ENCODE measurements around the gene PRCP. TPM values are rescaled to one million over a fixed set of nuclear protein-coding genes. Genes with fewer than 3 reads are reported as not detected.

The PRCP gene
- total RNA-seq, 2 experiments from 2014 or later: 21.8 to 29.9 TPM

DNA sequence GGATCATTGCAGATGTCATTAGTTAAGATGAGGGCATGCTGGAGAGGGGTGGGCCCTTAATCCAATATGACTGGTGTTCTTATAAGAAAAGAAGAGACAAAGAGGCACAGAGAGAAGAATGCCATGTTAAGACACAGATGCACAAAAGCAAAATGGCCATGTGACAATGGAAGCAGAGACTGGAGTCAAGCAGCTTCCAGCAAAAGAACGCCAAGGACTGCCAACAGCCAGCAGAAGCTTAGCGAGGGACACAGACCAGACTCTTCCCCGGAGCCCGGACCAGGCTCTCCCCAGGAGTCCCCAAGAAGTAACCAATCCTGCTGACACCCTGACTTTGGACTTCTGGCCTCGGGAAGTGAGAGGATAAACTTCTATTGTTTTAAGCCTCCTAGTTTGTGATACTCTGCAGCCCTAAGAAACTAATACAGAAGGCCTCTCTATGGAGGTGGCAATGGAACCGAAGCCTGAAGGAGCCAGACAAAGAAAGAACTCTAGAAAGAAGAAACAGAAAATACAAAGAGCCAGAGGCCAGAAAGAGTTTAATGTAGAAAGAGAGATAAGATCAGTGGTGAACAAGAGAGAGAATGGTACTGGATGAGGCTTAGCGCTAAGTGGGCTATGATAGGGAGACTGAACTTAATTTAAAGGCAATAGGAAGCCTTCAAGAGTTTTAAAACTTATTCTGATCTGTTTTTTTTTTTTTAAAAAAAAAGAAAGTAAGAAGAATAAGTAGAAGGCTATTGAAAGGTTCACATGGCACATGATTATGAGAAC lies 27.7 kb downstream of the PRCP start:
- POLR2A ChIA-PET: no interaction called here
- no peak overlapping the region for H3K27ac Mint-ChIP-seq
- intact Hi-C loops (cut with micrococcal nuclease): no loop called here

DNA sequence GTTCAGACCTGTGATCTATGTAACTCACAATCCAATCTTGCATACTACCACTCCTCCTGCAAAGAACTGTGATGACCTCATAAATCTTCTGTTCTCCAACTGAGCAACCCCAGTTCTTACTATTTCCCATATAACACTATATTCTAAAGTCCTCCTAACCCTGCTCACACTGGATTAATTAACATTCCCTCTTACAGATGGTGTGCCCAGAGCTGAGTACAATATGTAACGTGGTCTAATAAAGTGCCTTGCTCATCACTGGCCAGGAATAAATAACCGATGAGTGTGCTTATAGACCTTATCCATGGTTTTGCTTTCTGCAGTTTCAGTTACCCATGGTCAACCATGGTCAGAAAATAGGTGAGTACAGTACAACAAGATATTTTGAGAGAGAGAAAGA lies 28.6 kb downstream of the PRCP start:
- H3K9me3 Mint-ChIP-seq: peaks cover 4% of the 10 kb centered on the region
- POLR2A ChIA-PET: no interaction called here
- peaks cover 32% of the 10 kb centered on the region for H3K4me1 Mint-ChIP-seq (ENCODE audit: low read depth)
- ATAC-seq (no peak), DNase-seq (no peak)
- peaks cover 5% of the 10 kb centered on the region for H3K36me3 Mint-ChIP-seq (ENCODE audit: low read depth)
- CTCF ChIA-PET: no interaction called here
- TF ChIP-seq, protein P1, sequence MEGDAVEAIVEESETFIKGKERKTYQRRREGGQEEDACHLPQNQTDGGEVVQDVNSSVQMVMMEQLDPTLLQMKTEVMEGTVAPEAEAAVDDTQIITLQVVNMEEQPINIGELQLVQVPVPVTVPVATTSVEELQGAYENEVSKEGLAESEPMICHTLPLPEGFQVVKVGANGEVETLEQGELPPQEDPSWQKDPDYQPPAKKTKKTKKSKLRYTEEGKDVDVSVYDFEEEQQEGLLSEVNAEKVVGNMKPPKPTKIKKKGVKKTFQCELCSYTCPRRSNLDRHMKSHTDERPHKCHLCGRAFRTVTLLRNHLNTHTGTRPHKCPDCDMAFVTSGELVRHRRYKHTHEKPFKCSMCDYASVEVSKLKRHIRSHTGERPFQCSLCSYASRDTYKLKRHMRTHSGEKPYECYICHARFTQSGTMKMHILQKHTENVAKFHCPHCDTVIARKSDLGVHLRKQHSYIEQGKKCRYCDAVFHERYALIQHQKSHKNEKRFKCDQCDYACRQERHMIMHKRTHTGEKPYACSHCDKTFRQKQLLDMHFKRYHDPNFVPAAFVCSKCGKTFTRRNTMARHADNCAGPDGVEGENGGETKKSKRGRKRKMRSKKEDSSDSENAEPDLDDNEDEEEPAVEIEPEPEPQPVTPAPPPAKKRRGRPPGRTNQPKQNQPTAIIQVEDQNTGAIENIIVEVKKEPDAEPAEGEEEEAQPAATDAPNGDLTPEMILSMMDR (IDR thresholded peaks at IDR 0.05): no peak
- no peak overlapping the region for H3K27ac Mint-ChIP-seq
- intact Hi-C loops (cut with micrococcal nuclease): no loop called here
- H3K27me3 Mint-ChIP-seq: no peaks in the 10 kb centered on the region
- H3K4me3 Mint-ChIP-seq: no peak overlapping the region

More for the DNA sequence above, 27.7 kb downstream of the PRCP start:
- Mint-ChIP-seq H3K9me3 (peaks cover 9% of the 10 kb centered on the region), H3K4me3 (no peak overlapping the region), H3K4me1 (ENCODE audit: low read depth) (peaks cover 28% of the 10 kb centered on the region), H3K27me3 (no peaks in the 10 kb centered on the region), H3K36me3 (ENCODE audit: low read depth) (peaks cover 11% of the 10 kb centered on the region)
- CTCF ChIA-PET: no interaction called here
- DNase-seq: no peak
- TF ChIP-seq, protein P1 (IDR thresholded peaks at IDR 0.05): no peak
- no peak for ATAC-seq

DNA sequence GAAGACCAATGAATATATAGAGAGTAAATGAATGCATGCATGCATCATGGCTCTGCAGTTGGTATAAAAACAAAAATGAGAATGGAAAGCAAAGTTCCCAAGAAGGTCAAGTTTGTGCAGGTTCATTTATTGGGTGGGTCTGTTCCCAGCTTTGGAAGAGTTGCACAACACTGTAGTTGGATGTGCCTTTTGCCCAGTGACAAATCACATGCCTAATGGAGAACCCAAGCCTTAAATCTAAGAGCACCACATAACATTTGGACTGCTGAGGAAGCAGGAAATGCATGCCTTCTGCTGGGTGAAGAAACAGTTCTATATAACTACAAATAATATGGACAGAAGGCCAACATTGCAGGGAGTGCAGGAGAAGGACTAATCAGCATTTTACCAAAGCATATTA lies 30.6 kb downstream of the PRCP start:
- TF ChIP-seq, protein P1 (IDR thresholded peaks at IDR 0.05): no peak
- Mint-ChIP-seq H3K4me1 (ENCODE audit: low read depth) (peaks cover 24% of the 10 kb centered on the region), H3K27ac (no peak overlapping the region), H3K9me3 (no peaks in the 10 kb centered on the region), H3K4me3 (no peak overlapping the region), H3K36me3 (ENCODE audit: low read depth) (no peaks in the 10 kb centered on the region), H3K27me3 (no peaks in the 10 kb centered on the region)
- DNase-seq: no peak
- intact Hi-C loops (cut with micrococcal nuclease): loop anchor here (5.0 kb wide), 2 partner anchors 33 to 378 kb away; partner anchors contain the start of genes DDIAS and PRCP
- CTCF ChIA-PET: interaction anchor here (1.7 to 5.4 kb wide), 2 partner anchors 32 to 57 kb away, joined by 4 to 67 read pairs; partner anchors contain the start of genes DDIAS and PRCP
- no peak for ATAC-seq
- POLR2A ChIA-PET: no interaction called here

DNA sequence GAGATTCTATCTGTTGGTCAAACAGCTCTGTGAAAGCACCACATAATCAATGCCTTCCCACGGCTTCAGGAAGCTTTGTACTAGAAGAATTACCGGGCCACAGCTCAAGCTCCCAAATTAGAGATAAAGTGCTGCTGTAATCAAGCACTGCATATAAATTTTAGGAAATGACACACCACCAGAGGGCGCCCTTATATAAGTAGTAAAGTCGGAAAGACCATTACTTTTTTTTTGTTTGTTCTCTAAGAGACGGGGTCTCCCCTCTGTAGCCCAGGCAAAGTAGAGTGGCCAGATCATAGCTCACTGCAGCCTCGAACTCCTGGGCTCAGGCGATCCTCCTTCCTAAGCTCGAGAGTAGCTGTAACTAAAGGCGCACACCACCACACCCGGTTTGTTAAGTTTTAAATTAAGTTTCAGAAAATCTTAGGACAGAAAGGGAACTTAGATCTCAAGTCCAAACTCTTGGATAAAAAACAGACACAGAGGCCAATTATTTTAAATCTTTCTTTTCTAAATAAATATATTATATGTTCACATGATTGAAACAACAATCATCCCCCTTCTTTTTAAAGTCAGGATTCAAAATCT lies 32.6 kb downstream of the PRCP start:
- ATAC-seq (peak; percentile 73), DNase-seq (peak; percentile 93)
- TF ChIP-seq, protein P1 (IDR thresholded peaks at IDR 0.05): peak; percentile 85
- H3K9me3 Mint-ChIP-seq: no peaks in the 10 kb centered on the region
- ChIA-PET CTCF (interaction anchor here (0.6 to 5.4 kb wide), 90 partner anchors 8 to 952 kb away, joined by 3 to 67 read pairs (median 4); partner anchors contain the start of genes ANKRD42, CCDC90B, DDIAS and FAM181B), POLR2A (interaction anchor here (0.6 to 1.0 kb wide), 3 partner anchors 16 to 186 kb away, joined by 3 to 4 read pairs (median 3); no protein-coding TSS in a partner anchor)
- no peaks in the 10 kb centered on the region for H3K27me3 Mint-ChIP-seq
- H3K27ac Mint-ChIP-seq: no peak overlapping the region
- intact Hi-C loops (cut with micrococcal nuclease): loop anchor here (2.0 to 5.0 kb wide), 3 partner anchors 35 to 380 kb away; partner anchors contain the start of genes DDIAS and PRCP
- H3K4me1 Mint-ChIP-seq (ENCODE audit: low read depth): peaks cover 22% of the 10 kb centered on the region
- H3K4me3 Mint-ChIP-seq: peak overlapping the region; percentile 17
- no peaks in the 10 kb centered on the region for H3K36me3 Mint-ChIP-seq (ENCODE audit: low read depth)

All from activated CD8-positive, alpha-beta T cell treated with anti-CD3 and anti-CD28 coated beads for 36 hours (primary cell).